HepG2 (cell line): Measurements from ENCODE around the gene CD276. TPM values are rescaled to one million over a fixed set of nuclear protein-coding genes. Genes with fewer than 3 reads are reported as not detected.
A peak's percentile ranks its signal among the peaks of the same experiment; 100 is the strongest.

Experiments
- ATF7 ChIP-seq, 2 experiments: fragments of 450-650 bp in 1 of 2; sonication (generic) in 1 of 2; formaldehyde crosslinking in 1 of 2; IDR thresholded peaks; 2 replicates each; pipeline versions ENCODE4 v1.4.0 to v1.6.1; 2016 to 2020; ENCODE audit warnings: antibody characterized with exemption in 1 of 2, mild to moderate bottlenecking in 1 of 2, missing genetic modification reagents in 1 of 2
- FOXM1 ChIP-seq: sonication (generic); formaldehyde crosslinking; IDR thresholded peaks from 2 replicates; pipeline ENCODE4 v1.5.0; 2020; ENCODE audit warnings: missing genetic modification reagents
- GRHL1 ChIP-seq: sonication (generic); formaldehyde crosslinking; conservative IDR thresholded peaks from 2 replicates; pipeline ENCODE4 v1.8.0; 2022; ENCODE audit warnings: missing genetic modification reagents
- HMGXB3 ChIP-seq: sonication (generic); formaldehyde crosslinking; IDR thresholded peaks from 2 replicates; pipeline ENCODE4 v1.4.0; 2020; ENCODE audit warnings: missing genetic modification reagents, borderline replicate concordance
- IKZF4 ChIP-seq: sonication (generic); formaldehyde crosslinking; IDR thresholded peaks from 2 replicates; pipeline ENCODE4 v1.5.1; 2020; ENCODE audit warnings: borderline replicate concordance, mild to moderate bottlenecking, low read depth, missing genetic modification reagents; ENCODE audit errors: not compliant biosample characterization
- NR2F1 ChIP-seq, 2 experiments: fragments of 450-650 bp in 1 of 2; formaldehyde crosslinking in 1 of 2; IDR thresholded peaks; 2 replicates each; pipeline versions ENCODE4 v1.5.0 to v1.6.1; 2016 to 2020; ENCODE audit warnings: mild to moderate bottlenecking in 1 of 2, missing compliant biosample characterization in 1 of 2, missing genetic modification reagents in 1 of 2, moderate library complexity in 1 of 2
- PRPF4 ChIP-seq: fragments of 200-400 bp; formaldehyde crosslinking; IDR thresholded peaks from 2 replicates; pipeline ENCODE4 v1.6.1; 2016; ENCODE audit warnings: low read length, low read depth; ENCODE audit not compliant: poor library complexity, severe bottlenecking
- RCOR2 ChIP-seq: IDR thresholded peaks from 2 replicates; pipeline ENCODE4 v1.6.1; 2016; ENCODE audit warnings: missing biosample characterization, missing genetic modification reagents
- SMC3 ChIP-seq: IDR thresholded peaks from 2 replicates; pipeline ENCODE4 v1.6.1; 2011; ENCODE audit warnings: low read length, improper control_type of control experiment
- TARDBP ChIP-seq: sonication (generic); formaldehyde crosslinking; IDR thresholded peaks from 2 replicates; pipeline ENCODE4 v1.8.0; 2022; ENCODE audit warnings: mild to moderate bottlenecking, missing genetic modification reagents
- TFDP2 ChIP-seq: sonication (generic); formaldehyde crosslinking; IDR thresholded peaks from 2 replicates; pipeline ENCODE4 v1.4.0; 2020; ENCODE audit warnings: missing genetic modification reagents
- TOPORS ChIP-seq: sonication (generic); formaldehyde crosslinking; IDR thresholded peaks from 2 replicates; pipeline ENCODE4 v1.8.0; 2023; ENCODE audit warnings: mild to moderate bottlenecking, missing genetic modification reagents
- ZBTB49 ChIP-seq: sonication (generic); formaldehyde crosslinking; IDR thresholded peaks from 2 replicates; pipeline ENCODE4 v1.4.0; 2020; ENCODE audit warnings: missing genetic modification reagents, borderline replicate concordance
- ZC3H13 ChIP-seq: sonication (generic); formaldehyde crosslinking; IDR thresholded peaks from 2 replicates; pipeline ENCODE4 v1.8.1; 2023; ENCODE audit warnings: mild to moderate bottlenecking, missing genetic modification reagents, moderate library complexity
- ZFP36L1 ChIP-seq: sonication (generic); formaldehyde crosslinking; IDR thresholded peaks from 2 replicates; pipeline ENCODE4 v1.8.0; 2022; ENCODE audit warnings: mild to moderate bottlenecking, missing genetic modification reagents, moderate library complexity
- ZNF704 ChIP-seq: sonication (generic); formaldehyde crosslinking; IDR thresholded peaks from 2 replicates; pipeline ENCODE4 v1.8.1; 2023; ENCODE audit warnings: mild to moderate bottlenecking, inconsistent platforms, moderate library complexity, missing genetic modification reagents, borderline replicate concordance
- polyA plus RNA-seq, 8 experiments: library from polyadenylated mRNA; depleted of rRNA in 3 of 8; stranded (reverse) in 7 of 8; unstranded in 1 of 8; fragments of >200 nt; fragmentation: Illumina TruSeq in 4 of 8; extraction: Trizol in 4 of 8; gene quantifications; 2 replicates each; pipeline versions ENCODE4 v1.2.1 to v1.2.3, GENCODE V29; 2011 to 2016; ENCODE audit warnings: low read depth in 4 of 8, missing spikeins in 1 of 8, mixed read lengths in 1 of 8; ENCODE audit not compliant: insufficient read depth in 1 of 8
- total RNA-seq, 5 experiments: library from RNA; depleted of rRNA; stranded (reverse); fragments of >200 nt; fragmentation: Illumina TruSeq; extraction: Trizol; gene quantifications; 2 replicates each; pipeline ENCODE4 v1.2.3, GENCODE V29; 2016; ENCODE audit warnings: low read depth in 1 of 5

CD276 gene
- total and polyA plus RNA-seq, 2 of the 13 experiments (the other 11 are each of a cell fraction or from before 2014, with no cell fraction given) = 24.6 to 55.2 TPM

- TF ChIP-seq IKZF4 (no peak), SMC3 (peak; percentile 95), ZBTB49 (CRISPR knock-in tag) (no peak), RCOR2 (CRISPR knock-in tag) (0 out of 2 replicates have a peak, but pooled peaks have one; percentile 23), TFDP2 (CRISPR knock-in tag) (0 out of 2 replicates have a peak, but pooled peaks have one; percentile 19), TOPORS (CRISPR knock-in tag) (no peak), ATF7 (IDR thresholded peaks at IDR 0.05) (no peak), ATF7 (CRISPR knock-in tag; IDR thresholded peaks at IDR 0.05) (no peak), TARDBP (CRISPR knock-in tag) (no peak), FOXM1 (CRISPR knock-in tag) (no peak), PRPF4 (no peak), GRHL1 (CRISPR knock-in tag) (no peak), HMGXB3 (CRISPR knock-in tag) (0 out of 2 replicates have a peak, but pooled peaks have one; percentile 22), ZFP36L1 (no peak), ZNF704 (CRISPR knock-in tag) (no peak), NR2F1 (CRISPR knock-in tag; IDR thresholded peaks at IDR 0.05) (no peak), ZC3H13 (no peak)
Measured at GRCh38 chr15:73700041-73700842, 16.1 kb downstream of the CD276 start (continued).
